HL-60 (cell line): ENCODE data around the gene DIP2A.
"Not testable (repeated sequence)": the region's sequence is repeated elsewhere in the genome, so short reads cannot be mapped to it uniquely, and the experiment has no call there.

Experiments used
- GABPA ChIP-seq: IDR thresholded peaks from 2 replicates; pipeline ENCODE4 v1.6.1; 2012; ENCODE audit warnings: low read depth
- POLR2AphosphoS5 ChIP-seq: IDR thresholded peaks from 2 replicates; pipeline ENCODE4 v1.6.1; 2012; ENCODE audit warnings: low read depth
- SPI1 ChIP-seq: IDR thresholded peaks from 2 replicates; pipeline ENCODE4 v1.6.1; 2012; ENCODE audit warnings: low read depth, mild to moderate bottlenecking, borderline replicate concordance
- TF ChIP-seq, protein P1 (sequence below): IDR thresholded peaks from one replicate; pipeline ENCODE4 v1.5.1; 2011; ENCODE audit warnings: low read length, control low read depth, inconsistent platforms; ENCODE audit not compliant: insufficient read depth
- TF ChIP-seq, protein P2 (sequence below): IDR thresholded peaks from 2 replicates; pipeline ENCODE4 v1.6.1; 2012; ENCODE audit warnings: low read depth; ENCODE audit not compliant: insufficient replicate concordance

DNA sequence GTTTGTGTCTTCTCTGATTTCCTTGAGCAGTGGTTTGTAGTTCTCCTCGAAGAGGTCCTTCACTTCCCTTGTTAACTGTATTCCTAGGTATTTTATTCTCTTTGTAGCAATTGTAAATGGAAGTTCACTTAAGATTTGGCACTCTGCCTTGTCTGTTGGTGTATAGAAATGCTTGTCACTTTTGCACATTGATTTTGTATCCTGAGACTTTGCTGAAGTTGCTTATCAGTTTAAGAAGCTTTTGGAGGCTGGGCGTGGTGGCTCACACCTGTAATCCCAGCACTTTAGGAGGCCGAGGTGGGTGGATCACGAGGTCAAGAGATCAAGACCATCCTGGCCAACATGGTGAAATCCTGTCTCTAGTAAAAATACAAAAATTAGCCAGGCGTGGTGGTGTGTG, 119.1 kb downstream of the DIP2A start:
- TF ChIP-seq, protein P1, sequence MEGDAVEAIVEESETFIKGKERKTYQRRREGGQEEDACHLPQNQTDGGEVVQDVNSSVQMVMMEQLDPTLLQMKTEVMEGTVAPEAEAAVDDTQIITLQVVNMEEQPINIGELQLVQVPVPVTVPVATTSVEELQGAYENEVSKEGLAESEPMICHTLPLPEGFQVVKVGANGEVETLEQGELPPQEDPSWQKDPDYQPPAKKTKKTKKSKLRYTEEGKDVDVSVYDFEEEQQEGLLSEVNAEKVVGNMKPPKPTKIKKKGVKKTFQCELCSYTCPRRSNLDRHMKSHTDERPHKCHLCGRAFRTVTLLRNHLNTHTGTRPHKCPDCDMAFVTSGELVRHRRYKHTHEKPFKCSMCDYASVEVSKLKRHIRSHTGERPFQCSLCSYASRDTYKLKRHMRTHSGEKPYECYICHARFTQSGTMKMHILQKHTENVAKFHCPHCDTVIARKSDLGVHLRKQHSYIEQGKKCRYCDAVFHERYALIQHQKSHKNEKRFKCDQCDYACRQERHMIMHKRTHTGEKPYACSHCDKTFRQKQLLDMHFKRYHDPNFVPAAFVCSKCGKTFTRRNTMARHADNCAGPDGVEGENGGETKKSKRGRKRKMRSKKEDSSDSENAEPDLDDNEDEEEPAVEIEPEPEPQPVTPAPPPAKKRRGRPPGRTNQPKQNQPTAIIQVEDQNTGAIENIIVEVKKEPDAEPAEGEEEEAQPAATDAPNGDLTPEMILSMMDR: not testable (repeated sequence)
- TF ChIP-seq, protein P2, sequence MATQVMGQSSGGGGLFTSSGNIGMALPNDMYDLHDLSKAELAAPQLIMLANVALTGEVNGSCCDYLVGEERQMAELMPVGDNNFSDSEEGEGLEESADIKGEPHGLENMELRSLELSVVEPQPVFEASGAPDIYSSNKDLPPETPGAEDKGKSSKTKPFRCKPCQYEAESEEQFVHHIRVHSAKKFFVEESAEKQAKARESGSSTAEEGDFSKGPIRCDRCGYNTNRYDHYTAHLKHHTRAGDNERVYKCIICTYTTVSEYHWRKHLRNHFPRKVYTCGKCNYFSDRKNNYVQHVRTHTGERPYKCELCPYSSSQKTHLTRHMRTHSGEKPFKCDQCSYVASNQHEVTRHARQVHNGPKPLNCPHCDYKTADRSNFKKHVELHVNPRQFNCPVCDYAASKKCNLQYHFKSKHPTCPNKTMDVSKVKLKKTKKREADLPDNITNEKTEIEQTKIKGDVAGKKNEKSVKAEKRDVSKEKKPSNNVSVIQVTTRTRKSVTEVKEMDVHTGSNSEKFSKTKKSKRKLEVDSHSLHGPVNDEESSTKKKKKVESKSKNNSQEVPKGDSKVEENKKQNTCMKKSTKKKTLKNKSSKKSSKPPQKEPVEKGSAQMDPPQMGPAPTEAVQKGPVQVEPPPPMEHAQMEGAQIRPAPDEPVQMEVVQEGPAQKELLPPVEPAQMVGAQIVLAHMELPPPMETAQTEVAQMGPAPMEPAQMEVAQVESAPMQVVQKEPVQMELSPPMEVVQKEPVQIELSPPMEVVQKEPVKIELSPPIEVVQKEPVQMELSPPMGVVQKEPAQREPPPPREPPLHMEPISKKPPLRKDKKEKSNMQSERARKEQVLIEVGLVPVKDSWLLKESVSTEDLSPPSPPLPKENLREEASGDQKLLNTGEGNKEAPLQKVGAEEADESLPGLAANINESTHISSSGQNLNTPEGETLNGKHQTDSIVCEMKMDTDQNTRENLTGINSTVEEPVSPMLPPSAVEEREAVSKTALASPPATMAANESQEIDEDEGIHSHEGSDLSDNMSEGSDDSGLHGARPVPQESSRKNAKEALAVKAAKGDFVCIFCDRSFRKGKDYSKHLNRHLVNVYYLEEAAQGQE: not testable (repeated sequence)
- not testable (repeated sequence) for TF ChIP-seq POLR2AphosphoS5, GABPA, SPI1
